Panc1 (cell line): ENCODE data around the gene CAMK1D. TPM values are rescaled to one million over a fixed set of nuclear protein-coding genes. Genes with fewer than 3 reads are reported as not detected.

ENCODE experiments used
- ATAC-seq: fragments of 200-7000 bp; cut with Tn5 transposase; 2 replicates; pipeline ENCODE4 v1.9.1; 2020; ENCODE audit warnings: mild to moderate bottlenecking, moderate library complexity
- BruUV-seq: library from RNA; stranded (reverse); fragments of 400-500 nt; replicated peaks from 2 replicates; lab custom pipeline; 2021; lab: Mats Ljungman, UMichigan
- CTCF ChIA-PET: fragments of 300-600 bp; sonication (Branson Sonifier 250); formaldehyde crosslinking; loops from one replicate; lab custom pipeline; 2022; ENCODE audit warnings: antibody characterized with exemption; lab: Charles Lee
- POLR2A ChIA-PET: fragments of 300-600 bp; sonication (Branson Sonifier 250); formaldehyde crosslinking; loops from one replicate; lab custom pipeline; 2022; ENCODE audit warnings: antibody characterized with exemption; lab: Charles Lee
- DNase-seq: peaks from one replicate; pipeline ENCODE4 v3.0.0-alpha.2; 2010; ENCODE audit warnings: low read depth, low spot score
- H3K27ac ChIP-seq: 2 replicates; pipeline ENCODE4 v1.5.1; 2011; ENCODE audit warnings: mild to moderate bottlenecking, low read length, inconsistent platforms
- H3K27me3 ChIP-seq: fragments of 200-500 bp; sonication (Bioruptor generic); 2 replicates; pipeline ENCODE4 v1.6.0; 2014; ENCODE audit warnings: low read length, inconsistent platforms; ENCODE audit not compliant: control insufficient read depth, insufficient read depth
- H3K36me3 ChIP-seq: fragments of 200-500 bp; sonication (Bioruptor generic); 2 replicates; pipeline ENCODE4 v1.5.1; 2014; ENCODE audit warnings: inconsistent platforms, mild to moderate bottlenecking, low read length, moderate library complexity; ENCODE audit not compliant: control insufficient read depth, insufficient read depth
- H3K4me1 ChIP-seq: 2 replicates; pipeline ENCODE4 v1.5.1; 2011; ENCODE audit warnings: inconsistent platforms, mild to moderate bottlenecking, low read length, moderate library complexity; ENCODE audit not compliant: control insufficient read depth, insufficient read depth
- H3K4me3 ChIP-seq, 2 experiments: 2 replicates each; pipeline ENCODE4 v1.5.1; 2011 to 2012; ENCODE audit warnings: low read depth in 2 of 2, low read length in 2 of 2, mild to moderate bottlenecking in 2 of 2, inconsistent platforms in 1 of 2, moderate library complexity in 1 of 2
- H3K9me3 ChIP-seq: fragments of 200-500 bp; sonication (Bioruptor generic); 2 replicates; pipeline ENCODE4 v1.5.1; 2014; ENCODE audit warnings: low read depth, mild to moderate bottlenecking, inconsistent platforms, low read length, moderate library complexity; ENCODE audit not compliant: control insufficient read depth, insufficient read depth
- POLR2AphosphoS5 ChIP-seq: IDR thresholded peaks from 2 replicates; pipeline ENCODE4 v1.6.1; 2012; ENCODE audit warnings: mild to moderate bottlenecking, low read depth, low read length, moderate library complexity
- REST ChIP-seq, 2 experiments: IDR thresholded peaks; 2 replicates each; pipeline ENCODE4 v1.6.1; 2011 to 2012; ENCODE audit warnings: low read depth in 2 of 2, control low read depth in 1 of 2, low read length in 1 of 2, mild to moderate bottlenecking in 1 of 2, moderate library complexity in 1 of 2; ENCODE audit not compliant: insufficient read depth in 1 of 2
- SIN3A ChIP-seq: IDR thresholded peaks from 2 replicates; pipeline ENCODE4 v1.6.1; 2012; ENCODE audit warnings: low read depth, mild to moderate bottlenecking, low read length, moderate library complexity, borderline replicate concordance; ENCODE audit not compliant: insufficient read depth
- TCF7L2 ChIP-seq: IDR thresholded peaks from 2 replicates; pipeline ENCODE4 v1.6.1; 2011; ENCODE audit warnings: mild to moderate bottlenecking, low read depth, low read length, inconsistent platforms
- in situ Hi-C: cut with HindIII; loops from 2 replicates; pipeline ENCODE4 v1.10.0; 2016; ENCODE audit warnings: low sequenced_read_pairs, low pct_unique_long_range_greater_than_20kb
- intact Hi-C: fragments of 100-400 bp; cut with micrococcal nuclease; formaldehyde crosslinking; loops from one replicate; pipeline ENCODE4 v1.10.0; 2022; ENCODE audit not compliant: unreplicated experiment
- total RNA-seq: library from RNA; stranded (reverse); gene quantifications from one replicate; pipeline ENCODE4 v1.2.1, GENCODE V29; 2021; ENCODE audit not compliant: unreplicated experiment
- TF ChIP-seq, protein P1 (sequence below): fragments of 450-650 bp; IDR thresholded peaks from 2 replicates; pipeline ENCODE4 v1.5.1; 2017; ENCODE audit warnings: mild to moderate bottlenecking

CAMK1D gene
- total RNA-seq, 1 experiment from 2014 or later: 5.7 TPM

DNA sequence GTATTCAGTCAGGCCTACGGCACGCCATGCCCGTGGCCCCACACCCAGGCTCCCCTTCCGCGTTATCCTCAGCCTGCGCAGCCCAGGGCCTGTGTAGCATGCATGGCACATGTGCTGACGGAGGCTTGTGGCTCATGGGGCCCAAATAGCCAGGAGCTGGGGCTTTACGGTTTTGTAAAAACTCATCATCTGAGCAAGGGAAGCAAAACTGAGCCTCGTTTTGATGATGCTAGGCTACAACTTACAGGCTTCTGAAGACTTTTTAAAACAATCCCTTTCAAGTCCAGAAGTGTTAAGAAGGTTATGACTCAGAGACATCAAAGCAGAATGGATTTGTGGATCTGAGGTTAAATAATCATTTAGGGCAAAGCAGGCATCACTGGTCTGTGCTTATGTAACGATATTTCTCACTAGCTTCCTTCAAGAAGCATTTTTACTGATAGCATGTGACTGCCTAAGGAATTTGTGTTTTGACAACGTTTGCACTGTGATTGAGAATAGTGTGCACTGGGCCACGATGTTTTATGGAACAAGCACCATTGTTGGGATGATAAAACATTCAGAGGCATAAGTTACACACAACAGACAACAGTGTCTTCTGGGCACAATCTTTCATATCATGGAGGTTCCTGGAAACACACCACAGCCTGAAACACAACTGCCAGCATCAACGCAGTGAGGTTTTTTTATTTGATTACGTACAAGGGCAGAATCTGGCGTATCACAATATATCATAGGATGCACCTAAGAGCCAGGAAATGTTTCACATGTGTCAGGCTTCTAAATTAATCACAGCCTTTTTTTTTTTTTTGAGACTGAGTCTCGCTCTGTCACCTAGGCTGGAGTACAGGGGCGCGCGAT lies 377.9 kb downstream of the CAMK1D start:
- no peak for TF ChIP-seq POLR2AphosphoS5
- no peak for TF ChIP-seq TCF7L2
- no peak for TF ChIP-seq SIN3A
- TF ChIP-seq, protein P1, sequence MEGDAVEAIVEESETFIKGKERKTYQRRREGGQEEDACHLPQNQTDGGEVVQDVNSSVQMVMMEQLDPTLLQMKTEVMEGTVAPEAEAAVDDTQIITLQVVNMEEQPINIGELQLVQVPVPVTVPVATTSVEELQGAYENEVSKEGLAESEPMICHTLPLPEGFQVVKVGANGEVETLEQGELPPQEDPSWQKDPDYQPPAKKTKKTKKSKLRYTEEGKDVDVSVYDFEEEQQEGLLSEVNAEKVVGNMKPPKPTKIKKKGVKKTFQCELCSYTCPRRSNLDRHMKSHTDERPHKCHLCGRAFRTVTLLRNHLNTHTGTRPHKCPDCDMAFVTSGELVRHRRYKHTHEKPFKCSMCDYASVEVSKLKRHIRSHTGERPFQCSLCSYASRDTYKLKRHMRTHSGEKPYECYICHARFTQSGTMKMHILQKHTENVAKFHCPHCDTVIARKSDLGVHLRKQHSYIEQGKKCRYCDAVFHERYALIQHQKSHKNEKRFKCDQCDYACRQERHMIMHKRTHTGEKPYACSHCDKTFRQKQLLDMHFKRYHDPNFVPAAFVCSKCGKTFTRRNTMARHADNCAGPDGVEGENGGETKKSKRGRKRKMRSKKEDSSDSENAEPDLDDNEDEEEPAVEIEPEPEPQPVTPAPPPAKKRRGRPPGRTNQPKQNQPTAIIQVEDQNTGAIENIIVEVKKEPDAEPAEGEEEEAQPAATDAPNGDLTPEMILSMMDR: no peak
- no peak for TF ChIP-seq REST (IDR thresholded peaks at IDR 0.05; ENCODE audit: insufficient read depth in 1 of 2, low read depth in 2 of 2, low read length in 1 of 2)
- in situ Hi-C loops: no loop called here
- no peaks in the 10 kb centered on the region for H3K9me3 ChIP-seq
- intact Hi-C loops: no loop called here
- CTCF ChIA-PET: interaction anchor here (0.6 kb wide), 1 partner anchor 186 kb away, joined by 4 read pairs; no protein-coding TSS in a partner anchor
- H3K36me3 ChIP-seq: no peaks in the 10 kb centered on the region
- no TSS peak for BruUV-seq
- H3K27me3 ChIP-seq: no peaks in the 10 kb centered on the region
- ATAC-seq (no peak), DNase-seq (no peak)
- POLR2A ChIA-PET: no interaction called here
- H3K4me1 ChIP-seq: no peaks in the 10 kb centered on the region
- no peak overlapping the region for H3K27ac ChIP-seq
- H3K4me3 ChIP-seq: no peak overlapping the region

DNA sequence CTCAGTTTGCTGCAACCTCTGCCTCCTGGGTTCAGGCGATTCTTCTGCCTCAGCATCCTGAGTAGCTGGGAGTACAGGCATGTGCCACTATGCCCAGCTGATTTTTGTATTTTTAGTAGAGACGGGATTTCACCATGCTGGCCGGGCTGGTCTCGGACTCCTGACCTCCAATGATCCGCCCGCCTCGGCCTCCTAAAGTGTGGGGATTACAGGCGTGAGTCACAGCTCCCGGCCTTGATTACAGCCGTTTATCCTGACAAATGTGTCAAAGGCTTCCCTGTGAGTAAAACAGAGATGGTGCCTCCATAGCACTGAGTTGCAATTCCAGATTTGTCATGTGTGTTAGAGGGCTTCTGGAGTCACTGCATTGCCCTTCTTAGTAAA lies 378.5 kb downstream of the CAMK1D start:
- no peak for DNase-seq
- in situ Hi-C loops: no loop called here

More for the DNA sequence above, 378.5 kb downstream of the CAMK1D start:
- ATAC-seq: no peak
- H3K4me1 ChIP-seq: no peaks in the 10 kb centered on the region
- BruUV-seq: no TSS peak
- POLR2A ChIA-PET: no interaction called here
- H3K36me3 ChIP-seq: no peaks in the 10 kb centered on the region
- intact Hi-C loops: no loop called here
- H3K27ac ChIP-seq: no peak overlapping the region
- H3K27me3 ChIP-seq: no peaks in the 10 kb centered on the region
- no peak overlapping the region for H3K4me3 ChIP-seq
- no peaks in the 10 kb centered on the region for H3K9me3 ChIP-seq
- no peak for TF ChIP-seq POLR2AphosphoS5
- TF ChIP-seq, protein P1: no peak
- no peak for TF ChIP-seq SIN3A
- TF ChIP-seq REST (IDR thresholded peaks at IDR 0.05; ENCODE audit: insufficient read depth in 1 of 2, low read depth in 2 of 2, low read length in 1 of 2): no peak
- no peak for TF ChIP-seq TCF7L2
- CTCF ChIA-PET: no interaction called here
